Measurements from ENCODE around the gene CTCFL. TPM values are rescaled to one million over a fixed set of nuclear protein-coding genes. Genes with fewer than 3 reads are reported as not detected.

CTCFL gene, protein sequence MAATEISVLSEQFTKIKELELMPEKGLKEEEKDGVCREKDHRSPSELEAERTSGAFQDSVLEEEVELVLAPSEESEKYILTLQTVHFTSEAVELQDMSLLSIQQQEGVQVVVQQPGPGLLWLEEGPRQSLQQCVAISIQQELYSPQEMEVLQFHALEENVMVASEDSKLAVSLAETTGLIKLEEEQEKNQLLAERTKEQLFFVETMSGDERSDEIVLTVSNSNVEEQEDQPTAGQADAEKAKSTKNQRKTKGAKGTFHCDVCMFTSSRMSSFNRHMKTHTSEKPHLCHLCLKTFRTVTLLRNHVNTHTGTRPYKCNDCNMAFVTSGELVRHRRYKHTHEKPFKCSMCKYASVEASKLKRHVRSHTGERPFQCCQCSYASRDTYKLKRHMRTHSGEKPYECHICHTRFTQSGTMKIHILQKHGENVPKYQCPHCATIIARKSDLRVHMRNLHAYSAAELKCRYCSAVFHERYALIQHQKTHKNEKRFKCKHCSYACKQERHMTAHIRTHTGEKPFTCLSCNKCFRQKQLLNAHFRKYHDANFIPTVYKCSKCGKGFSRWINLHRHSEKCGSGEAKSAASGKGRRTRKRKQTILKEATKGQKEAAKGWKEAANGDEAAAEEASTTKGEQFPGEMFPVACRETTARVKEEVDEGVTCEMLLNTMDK
- total RNA-seq (2021; fragmentation: NEBNext Ultra II Directional; extraction: Animal tissue kit (Norgen Biotek cat#: 25700)) = 0.80 and 0.82 TPM in 2 replicates
- polyA plus RNA-seq (2011; rRNA removed) = 0.30 and 0.75 TPM in 2 replicates
- polyA plus RNA-seq (2011; cell fraction: cytosol; rRNA removed) = 1.0 TPM
- polyA plus RNA-seq (2011; cell fraction: nucleus; rRNA removed) = 1.0 TPM
- polyA plus RNA-seq (2012, experiment 1 of 2) = 0.13 to 0.45 TPM (median 0.32 TPM) in 4 replicates
- not detected for polyA plus RNA-seq (2012, experiment 2 of 2)
- polyA plus RNA-seq (2013, experiment 1 of 2) = 0.59 TPM
- 0.48 TPM for polyA plus RNA-seq (2013, experiment 2 of 2)
- 0.73 and 2.3 TPM in 2 replicates for polyA minus RNA-seq (2011; rRNA and poly(A)+ RNA removed)
- polyA minus RNA-seq (2011; cell fraction: cytosol; rRNA and poly(A)+ RNA removed) = 2.2 TPM
- polyA minus RNA-seq (2011; cell fraction: nucleus; rRNA and poly(A)+ RNA removed) = 1.3 TPM
- long read RNA-seq, experiment 1, partial matches to known transcripts = 0 of 1 reads
- long read RNA-seq, experiment 1, other reads (novel, unspliced or antisense) = 1 of 1 reads
- long read RNA-seq, experiment 2 = 0 reads

DNA sequence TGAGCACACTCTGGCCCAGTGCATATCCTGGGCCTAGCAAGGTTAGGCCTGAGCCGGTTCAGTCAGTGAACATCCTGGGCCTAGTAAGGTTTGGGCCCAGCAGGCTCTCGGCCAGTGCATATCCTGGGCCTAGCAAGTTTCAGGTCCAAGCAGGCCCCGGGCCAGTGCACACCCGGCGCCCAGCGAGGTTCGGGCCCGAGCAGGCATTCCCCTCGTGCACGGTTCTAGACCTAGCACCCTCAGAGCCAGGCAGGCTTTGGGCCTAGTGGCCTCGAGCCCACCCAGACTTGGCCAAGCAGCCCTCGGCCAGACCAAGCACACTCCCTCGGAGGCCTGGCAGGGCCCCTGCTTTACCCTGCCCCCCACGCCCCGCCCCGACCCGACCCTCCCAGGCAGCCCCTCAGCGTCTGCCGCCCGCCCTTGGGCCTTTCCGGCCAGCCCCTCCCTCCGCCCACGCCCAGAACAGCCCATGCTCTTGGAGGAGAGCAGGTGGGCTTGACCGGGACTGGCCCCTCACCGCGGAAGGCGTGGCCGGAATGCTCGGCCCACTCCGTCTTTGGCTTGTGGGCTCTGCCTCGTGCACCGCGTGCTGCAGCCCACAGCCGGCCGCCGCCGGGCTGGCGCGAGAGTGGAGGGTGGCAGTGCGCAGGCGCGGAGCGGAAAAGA is at the start of gene CTCFL:
CTCFL (minus strand) TSS at position 630 of the 666 bp plus-strand sequence. CDS start 935 bp downstream, outside the sequence.
- Histone ChIP-seq H2BK12ac (ENCODE audit: low read depth, low read length) (peak within 1 kb of the TSS; percentile 93; the same call in 1 of the 2 replicates), H3K27ac (ENCODE audit: low read depth, low read length) (no peak within 1 kb of the TSS), H4K5ac (ENCODE audit: insufficient read length, low read depth, low read length) (no peak within 1 kb of the TSS), H3K56ac (replicated peaks; ENCODE audit: insufficient read length, low read depth, low read length) (no peak within 1 kb of the TSS), H3K14ac (ENCODE audit: insufficient read length) (no peak within 1 kb of the TSS), H3K27me3 (replicated peaks in 1 of 4; ENCODE audit: control insufficient read depth in 3 of 4, extremely low read depth in 1 of 4, insufficient read depth in 3 of 4, low read length in 3 of 4) (no peaks in the 10 kb centered on the region; a peak in 2 of 7 replicates), H3K18ac (ENCODE audit: extremely low read depth, low read length) (0 out of 2 replicates have a peak within 1 kb of the TSS, but pooled peaks have one; percentile 53), H2BK15ac (ENCODE audit: low read length) (peak within 1 kb of the TSS; percentile 72; the same call in 1 of the 2 replicates), H3K23me2 (ENCODE audit: low read depth, low read length) (no peaks in the 10 kb centered on the region), H2BK120ac (replicated peaks; ENCODE audit: low read depth, low read length) (no peak within 1 kb of the TSS), H3K79me1 (ENCODE audit: low read depth, low read length) (no peaks in the 10 kb centered on the region), H3K4me3 (ENCODE audit: extremely low read depth in 1 of 4, insufficient read depth in 2 of 4, low read depth in 3 of 4, low read length in 4 of 4) (no peak within 1 kb of the TSS), H2AFZ (ENCODE audit: low read length) (no peak within 1 kb of the TSS), H4K8ac (ENCODE audit: extremely low read depth, insufficient read depth, low read length) (no peak within 1 kb of the TSS), H3K4me2 (ENCODE audit: insufficient read depth in 1 of 2, low read depth in 2 of 2, low read length in 2 of 2) (no peak within 1 kb of the TSS), H2AK5ac (ENCODE audit: low read depth, low read length) (no peak within 1 kb of the TSS), H4K20me1 (replicated peaks in 1 of 2; ENCODE audit: control insufficient read depth in 1 of 2, insufficient read depth in 2 of 2, low read length in 2 of 2) (no peaks in the 10 kb centered on the region), H3K79me2 (ENCODE audit: control insufficient read depth in 1 of 2, insufficient read depth in 2 of 2, low read length in 2 of 2) (no peaks in the 10 kb centered on the region), H2BK5ac (ENCODE audit: low read depth, low read length) (peak within 1 kb of the TSS; percentile 83; the same call in 1 of the 2 replicates), H4K91ac (replicated peaks; ENCODE audit: insufficient read length, low read length) (peak within 1 kb of the TSS; percentile 8), H3K9ac (replicated peaks in 1 of 4; ENCODE audit: extremely low read depth in 1 of 4, low read depth in 3 of 4, low read length in 3 of 4) (no peak within 1 kb of the TSS; a peak in 1 of 7 replicates), H2BK20ac (ENCODE audit: low read length) (no peak within 1 kb of the TSS), H3K4me1 (replicated peaks in 1 of 4; ENCODE audit: control insufficient read depth in 3 of 4, insufficient read depth in 4 of 4, low read length in 3 of 4) (peaks cover 0 to 19% (median 5%) of the 10 kb centered on the region in 4 experiments; a peak in 5 of 7 replicates), H3K9me3 (ENCODE audit: insufficient read depth in 2 of 2, low read depth in 1 of 2, low read length in 1 of 2) (no peaks in the 10 kb centered on the region), H3K23ac (ENCODE audit: insufficient read length) (no peak within 1 kb of the TSS), H3K4ac (replicated peaks; ENCODE audit: insufficient read length, low read depth, low read length) (no peak within 1 kb of the TSS), H3K36me3 (ENCODE audit: control insufficient read depth in 2 of 4, insufficient read depth in 4 of 4, low read length in 3 of 4) (no peaks in the 10 kb centered on the region)
- 94% methylated on average over 3 of the region's 43 CpGs; no CpG with 5 or more reads in 1 of the 2 experiments for WGBS, 2 experiments (ENCODE audit: extremely low coverage in 1 of 2, insufficient coverage in 1 of 2, insufficient read length in 1 of 2, insufficient replicate concordance in 2 of 2, low coverage in 1 of 2, low lambda C conversion rate in 2 of 2, missing lambda C conversion rate in 1 of 2)
- ChIA-PET CTCF (ENCODE audit: partially characterized antibody) (no interaction called here), POLR2A (ENCODE audit: partially characterized antibody) (no interaction called here)
- FAIRE-seq (no peak), DNase-seq (ENCODE audit: low read depth in 1 of 2, low spot score in 2 of 2) (no peak)
- no peak for TF ChIP-seq FOSL1 (IDR thresholded peaks at IDR 0.05; ENCODE audit: insufficient read depth, low read depth, low read length)
- TF ChIP-seq, protein P1, sequence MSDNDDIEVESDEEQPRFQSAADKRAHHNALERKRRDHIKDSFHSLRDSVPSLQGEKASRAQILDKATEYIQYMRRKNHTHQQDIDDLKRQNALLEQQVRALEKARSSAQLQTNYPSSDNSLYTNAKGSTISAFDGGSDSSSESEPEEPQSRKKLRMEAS (IDR thresholded peaks at IDR 0.05) = peak; percentile 59

Data from H1 (cell line).